Duodenal mucosa (tissue), 2 donors: ENCODE measurements around the gene RRP12.
A peak's percentile ranks its signal among the peaks of the same experiment; 100 is the strongest.
"Not testable (repeated sequence)": the region's sequence is repeated elsewhere in the genome, so short reads cannot be mapped to it uniquely, and the experiment has no call there.

Experiments
- H3K27ac ChIP-seq: one replicate; pipeline ENCODE4 v1.7.0; 2013; ENCODE audit warnings: low read depth, low read length
- H3K27me3 ChIP-seq, 2 donors: one replicate each; pipeline ENCODE4 v1.7.0; 2013; ENCODE audit warnings: low read length in 2 of 2, control low read depth in 1 of 2; ENCODE audit not compliant: insufficient read depth in 2 of 2, control insufficient read depth in 1 of 2
- H3K36me3 ChIP-seq, 2 donors: one replicate each; pipeline ENCODE4 v1.7.0; 2013; ENCODE audit warnings: low read length in 2 of 2, control low read depth in 1 of 2; ENCODE audit not compliant: insufficient read depth in 2 of 2, control insufficient read depth in 1 of 2
- H3K4me1 ChIP-seq, 2 donors: one replicate each; pipeline ENCODE4 v1.7.0; 2013; ENCODE audit warnings: low read length in 2 of 2, control low read depth in 1 of 2; ENCODE audit not compliant: insufficient read depth in 2 of 2, control insufficient read depth in 1 of 2
- H3K4me3 ChIP-seq, 2 donors: one replicate each; pipeline ENCODE4 v1.7.0; 2013; ENCODE audit warnings: low read length in 2 of 2, low read depth in 1 of 2
- H3K9ac ChIP-seq, 2 donors: one replicate each; pipeline ENCODE4 v1.7.0; 2013; ENCODE audit warnings: low read length in 2 of 2, low read depth in 1 of 2
- H3K9me3 ChIP-seq, 2 donors: one replicate each; pipeline ENCODE4 v1.7.0; 2013; ENCODE audit warnings: low read length in 2 of 2, control low read depth in 1 of 2; ENCODE audit not compliant: control insufficient read depth in 1 of 2

The RRP12 gene

DNA sequence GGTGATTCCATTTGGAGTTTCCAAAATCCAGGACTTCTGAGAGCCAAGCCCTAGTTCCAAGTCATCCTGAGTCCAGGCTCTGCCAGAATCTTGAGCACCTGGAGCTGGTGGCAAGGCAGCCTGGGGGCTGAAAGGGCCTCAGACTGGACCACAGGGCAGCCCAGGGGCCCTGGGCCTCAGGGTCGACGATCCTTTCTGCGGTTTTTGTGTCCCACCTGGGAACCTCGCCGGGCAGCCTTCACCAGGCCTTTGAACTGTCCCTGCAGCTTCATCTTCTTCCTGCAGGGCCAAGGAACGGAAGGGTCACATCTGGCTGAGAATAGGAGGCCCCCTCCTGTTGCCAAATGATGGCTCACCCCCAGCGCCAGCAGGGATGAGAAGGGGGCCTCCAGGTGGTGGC is 44.2 kb downstream of the RRP12 start:
- peaks cover 11 to 35% of the 10 kb centered on the region in 2 donors for H3K36me3 ChIP-seq
- H3K9me3 ChIP-seq = no peaks in the 10 kb centered on the region
- H3K4me1 ChIP-seq = peaks cover 0 to 15% of the 10 kb centered on the region in 2 donors
- no peak overlapping the region for H3K9ac ChIP-seq
- H3K4me3 ChIP-seq = no peak overlapping the region
- H3K27me3 ChIP-seq = no peaks in the 10 kb centered on the region
- no peak overlapping the region for H3K27ac ChIP-seq

DNA sequence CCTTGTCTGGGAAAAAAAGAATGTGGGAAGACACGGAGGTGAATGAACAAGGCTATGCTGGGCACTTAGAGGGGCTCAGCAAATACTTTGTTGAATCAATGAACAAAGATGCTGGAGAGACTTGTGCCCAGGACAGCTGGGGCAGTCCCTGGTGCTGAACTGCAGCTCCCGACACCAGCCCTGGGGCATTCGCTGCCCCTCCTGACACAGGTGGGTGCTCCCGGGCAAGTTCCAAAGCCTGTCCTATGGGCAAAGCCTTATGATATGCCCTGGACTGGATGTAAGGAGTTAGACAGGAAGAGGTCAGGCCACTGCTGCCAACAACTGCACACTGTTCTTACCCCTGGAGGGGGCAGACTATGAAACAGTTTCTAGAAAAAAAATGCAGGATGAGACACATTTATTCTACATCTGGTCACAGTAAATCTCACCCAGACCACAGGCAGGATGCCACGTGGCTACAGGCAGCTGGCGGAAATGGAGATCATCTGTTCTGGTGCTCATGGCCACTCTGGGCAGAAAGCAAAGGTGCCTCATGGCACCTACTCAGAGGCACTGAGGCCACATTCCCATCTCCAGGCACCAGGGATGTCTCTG is 44.7 kb downstream of the RRP12 start:
- Histone ChIP-seq H3K27me3 (no peaks in the 10 kb centered on the region), H3K9ac (no peak overlapping the region), H3K4me3 (no peak overlapping the region), H3K27ac (no peak overlapping the region), H3K9me3 (no peaks in the 10 kb centered on the region), H3K4me1 (peaks cover 0 to 15% of the 10 kb centered on the region in 2 donors), H3K36me3 (peaks cover 11 to 34% of the 10 kb centered on the region in 2 donors)

GRCh38 chr10:97355571-97355975 is 45.6 kb downstream of the RRP12 start:
- Histone ChIP-seq H3K36me3 (peaks cover 11 to 28% of the 10 kb centered on the region in 2 donors), H3K27ac (no peak overlapping the region), H3K27me3 (no peaks in the 10 kb centered on the region), H3K4me3 (no peak overlapping the region), H3K4me1 (peaks cover 0 to 18% of the 10 kb centered on the region in 2 donors), H3K9ac (no peak overlapping the region), H3K9me3 (no peaks in the 10 kb centered on the region)

- Histone ChIP-seq H3K27ac (no peak overlapping the region), H3K36me3 (peaks cover 5 to 13% of the 10 kb centered on the region in 2 donors), H3K4me1 (peaks cover 9 to 29% of the 10 kb centered on the region in 2 donors), H3K9ac (no peak overlapping the region), H3K27me3 (no peaks in the 10 kb centered on the region), H3K4me3 (no peak overlapping the region), H3K9me3 (no peaks in the 10 kb centered on the region)
Measured at GRCh38 chr10:97353945-97354344, 47.2 kb downstream of the RRP12 start.

DNA sequence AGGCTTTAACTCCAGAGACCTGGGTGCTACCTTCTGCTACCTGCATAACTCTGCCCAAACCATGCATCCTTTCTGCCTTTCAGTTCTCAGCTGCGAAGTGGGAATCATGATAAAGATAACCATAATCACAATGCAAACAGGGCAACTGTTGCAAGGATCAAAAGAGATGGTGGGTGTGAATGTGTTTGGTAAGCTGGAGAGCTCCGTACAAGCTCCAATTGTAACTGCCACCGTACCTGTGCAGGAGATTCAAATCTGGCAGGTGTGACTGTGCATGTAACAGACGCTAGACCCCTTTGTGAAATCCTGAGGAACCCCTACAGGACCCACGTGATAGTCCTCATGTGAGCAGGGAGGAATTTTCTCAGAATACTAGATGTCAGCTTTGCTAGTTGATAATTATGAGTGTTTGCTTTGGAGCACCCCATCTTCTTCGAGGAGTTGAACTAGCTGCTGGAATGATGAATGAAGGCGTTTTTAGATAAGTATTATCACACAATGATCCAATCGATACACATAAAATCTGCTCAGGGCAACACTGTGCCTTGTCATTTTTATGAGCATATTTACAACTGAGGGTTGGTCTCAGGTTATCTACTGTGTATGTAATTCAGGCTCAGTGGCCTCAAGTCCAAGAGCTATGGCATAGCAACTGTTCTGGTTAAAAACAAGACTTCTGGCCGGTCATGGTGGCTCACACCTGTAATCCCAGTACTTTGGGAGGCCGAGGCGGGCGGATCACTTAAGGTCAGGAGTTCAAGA is 51.2 kb downstream of the RRP12 start:
- Histone ChIP-seq H3K27ac (no peak overlapping the region), H3K4me3 (peak overlapping the region in 1 of 2 donors; percentile 21), H3K27me3 (no peaks in the 10 kb centered on the region), H3K36me3 (no peaks in the 10 kb centered on the region), H3K9me3 (no peaks in the 10 kb centered on the region), H3K9ac (no peak overlapping the region), H3K4me1 (peaks cover 9 to 14% of the 10 kb centered on the region in 2 donors)

- Histone ChIP-seq H3K27ac (no peak overlapping the region), H3K27me3 (no peaks in the 10 kb centered on the region), H3K9ac (no peak overlapping the region), H3K4me1 (peaks cover 9 to 14% of the 10 kb centered on the region in 2 donors), H3K9me3 (no peaks in the 10 kb centered on the region), H3K4me3 (no peak overlapping the region), H3K36me3 (no peaks in the 10 kb centered on the region)
Measured at GRCh38 chr10:97347317-97347716, 53.8 kb downstream of the RRP12 start.

DNA sequence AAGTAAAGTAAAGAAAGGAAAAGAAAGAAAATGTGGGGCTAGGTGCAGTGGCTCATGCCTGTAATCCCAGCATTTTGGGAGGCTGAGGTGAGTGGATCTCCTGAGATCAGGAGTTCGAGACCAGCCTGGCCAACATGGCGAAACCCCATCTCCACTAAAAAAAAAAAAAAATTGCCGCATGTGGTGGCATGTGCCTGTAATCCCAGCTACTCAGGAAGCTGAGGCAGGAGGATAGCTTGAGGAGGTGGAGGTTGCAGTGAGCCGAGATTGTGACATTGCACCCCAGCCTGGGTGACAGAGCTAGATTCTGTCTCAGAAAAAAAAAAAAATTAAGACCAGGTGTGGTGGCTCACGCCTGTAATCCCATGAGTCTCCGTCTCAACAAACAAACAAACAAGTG is 57.5 kb downstream of the RRP12 start:
- H3K9ac ChIP-seq, H3K27ac ChIP-seq, H3K9me3 ChIP-seq, H3K27me3 ChIP-seq, H3K4me3 ChIP-seq, H3K36me3 ChIP-seq, H3K4me1 ChIP-seq: not testable (repeated sequence)

DNA sequence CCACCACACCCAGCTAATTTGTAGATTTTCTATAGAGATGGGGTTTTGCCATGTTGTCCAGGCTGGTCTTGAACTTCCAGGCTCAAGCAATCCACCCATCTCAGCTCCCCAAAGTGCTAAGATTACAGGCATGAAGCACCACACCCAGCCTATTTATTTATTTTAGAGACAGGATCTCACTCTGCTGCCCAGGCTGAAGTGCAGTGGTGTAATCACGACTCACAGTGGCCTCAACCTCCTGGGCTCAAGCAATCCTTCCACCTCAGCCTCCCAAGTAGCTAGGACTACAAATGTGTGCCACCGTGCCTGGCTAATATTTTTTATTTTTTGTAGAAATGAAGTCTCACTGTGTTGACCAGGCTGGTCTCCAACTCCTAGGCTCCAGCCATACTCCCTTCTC is 59.7 kb downstream of the RRP12 start:
- Histone ChIP-seq H3K4me3 (no peak overlapping the region), H3K4me1 (peaks cover 0 to 10% of the 10 kb centered on the region in 2 donors), H3K9ac (no peak overlapping the region), H3K36me3 (no peaks in the 10 kb centered on the region), H3K27me3 (no peaks in the 10 kb centered on the region), H3K9me3 (no peaks in the 10 kb centered on the region), H3K27ac (no peak overlapping the region)

DNA sequence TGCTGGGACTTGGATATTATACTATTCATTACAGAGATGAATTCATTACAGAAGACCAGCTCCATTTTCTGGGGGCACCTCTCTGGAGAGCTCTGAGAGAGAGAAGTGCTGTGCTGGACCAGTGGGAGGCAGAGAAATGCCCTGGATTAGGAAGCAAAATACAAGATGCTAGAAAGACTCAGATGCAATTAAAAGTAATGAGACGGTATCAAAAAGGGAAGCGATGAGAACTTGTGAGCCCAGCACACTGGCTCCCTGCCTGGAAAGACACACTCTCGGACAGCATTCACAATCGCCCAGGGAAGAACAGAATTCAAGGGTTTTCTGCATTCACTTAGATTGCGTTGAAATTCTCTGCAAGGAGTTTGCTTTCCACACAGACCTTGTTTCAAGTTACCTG is 63.1 kb downstream of the RRP12 start:
- Histone ChIP-seq H3K4me1 (peaks cover 4 to 16% of the 10 kb centered on the region in 2 donors), H3K27me3 (no peaks in the 10 kb centered on the region), H3K36me3 (no peaks in the 10 kb centered on the region), H3K9ac (no peak overlapping the region), H3K4me3 (no peak overlapping the region), H3K27ac (no peak overlapping the region), H3K9me3 (no peaks in the 10 kb centered on the region)

GRCh38 chr10:97336942-97337831 is 64.0 kb downstream of the RRP12 start:
- H3K27ac ChIP-seq = no peak overlapping the region
- H3K4me3 ChIP-seq = no peak overlapping the region
- H3K9me3 ChIP-seq = no peaks in the 10 kb centered on the region
- H3K9ac ChIP-seq = no peak overlapping the region
- peaks cover 4 to 16% of the 10 kb centered on the region in 2 donors for H3K4me1 ChIP-seq
- H3K27me3 ChIP-seq = no peaks in the 10 kb centered on the region
- no peaks in the 10 kb centered on the region for H3K36me3 ChIP-seq
